NT2/D1 (cell line): ENCODE results near the gene UBLCP1.

Experiments used
- DNase-seq: peaks from one replicate; pipeline ENCODE4 v3.0.0-alpha.2; 2011; ENCODE audit warnings: low read depth, low spot score
- H3K27me3 ChIP-seq: 2 replicates; pipeline ENCODE4 v1.6.0; 2011; ENCODE audit warnings: mild to moderate bottlenecking; ENCODE audit not compliant: insufficient read length, insufficient read depth
- H3K36me3 ChIP-seq: 2 replicates; pipeline ENCODE4 v1.6.1; 2011; ENCODE audit warnings: mild to moderate bottlenecking, low read length, mixed read lengths; ENCODE audit not compliant: insufficient read depth, insufficient read length
- H3K4me1 ChIP-seq: 2 replicates; pipeline ENCODE4 v1.5.1; 2011; ENCODE audit not compliant: insufficient read depth, insufficient read length
- H3K4me3 ChIP-seq: 2 replicates; pipeline ENCODE4 v1.5.1; 2011; ENCODE audit warnings: low read depth; ENCODE audit not compliant: insufficient read length
- H3K9ac ChIP-seq: 2 replicates; pipeline ENCODE4 v1.6.0; 2011; ENCODE audit warnings: low read depth; ENCODE audit not compliant: insufficient read length
- H3K9me3 ChIP-seq: 2 replicates; pipeline ENCODE4 v1.5.1; 2011; ENCODE audit warnings: mild to moderate bottlenecking, low read length; ENCODE audit not compliant: insufficient read depth
- SUZ12 ChIP-seq: IDR thresholded peaks from 2 replicates; pipeline ENCODE4 v1.6.1; 2011; ENCODE audit not compliant: insufficient read length, insufficient read depth; ENCODE audit errors: extremely low read depth
- YY1 ChIP-seq: IDR thresholded peaks from 2 replicates; pipeline ENCODE4 v1.6.1; 2011; ENCODE audit not compliant: insufficient read length, insufficient read depth
- ZNF274 ChIP-seq: IDR thresholded peaks from 2 replicates; pipeline ENCODE4 v1.6.1; 2011; ENCODE audit warnings: mild to moderate bottlenecking, low read depth, low read length

Gene UBLCP1

GRCh38 chr5:159262859-159263568 is at the start of gene UBLCP1:
TSS of gene UBLCP1 (plus strand) at chr5:159263290. CDS start at chr5:159268916, 5,626 bp downstream.
- TF ChIP-seq SUZ12 (no peak), YY1 (peak; percentile 23), ZNF274 (no peak)
- no peaks in the 10 kb centered on the region for H3K27me3 ChIP-seq
- peak within 1 kb of the TSS; percentile 99 for H3K4me3 ChIP-seq
- H3K9ac ChIP-seq, result peak within 1 kb of the TSS; percentile 93
- peaks cover 21% of the 10 kb centered on the region for H3K9me3 ChIP-seq
- H3K36me3 ChIP-seq, result peaks cover 2% of the 10 kb centered on the region
- no peaks in the 10 kb centered on the region for H3K4me1 ChIP-seq
- DNase-seq, result peak; percentile 61

- no peaks in the 10 kb centered on the region for H3K9me3 ChIP-seq
- no peak overlapping the region for H3K9ac ChIP-seq
- TF ChIP-seq YY1 (no peak), SUZ12 (no peak), ZNF274 (no peak)
- no peaks in the 10 kb centered on the region for H3K4me1 ChIP-seq
- H3K36me3 ChIP-seq, result no peaks in the 10 kb centered on the region
- H3K27me3 ChIP-seq, result no peaks in the 10 kb centered on the region
- no peak for DNase-seq
- H3K4me3 ChIP-seq, result no peak overlapping the region
Measured at GRCh38 chr5:159214486-159215271, 48.4 kb upstream of the UBLCP1 start.

GRCh38 chr5:159215886-159216285 is 47.2 kb upstream of the UBLCP1 start:
- H3K4me3 ChIP-seq, result no peak overlapping the region
- H3K9me3 ChIP-seq, result no peaks in the 10 kb centered on the region
- no peaks in the 10 kb centered on the region for H3K27me3 ChIP-seq
- no peak overlapping the region for H3K9ac ChIP-seq
- no peaks in the 10 kb centered on the region for H3K36me3 ChIP-seq
- no peak for TF ChIP-seq YY1
- no peak for TF ChIP-seq SUZ12
- no peak for TF ChIP-seq ZNF274
- no peak for DNase-seq
- no peaks in the 10 kb centered on the region for H3K4me1 ChIP-seq

- TF ChIP-seq YY1, result no peak
- no peak for TF ChIP-seq SUZ12
- no peak for TF ChIP-seq ZNF274
- no peaks in the 10 kb centered on the region for H3K36me3 ChIP-seq
- DNase-seq, result no peak
- H3K4me1 ChIP-seq, result no peaks in the 10 kb centered on the region
- no peak overlapping the region for H3K4me3 ChIP-seq
- H3K9ac ChIP-seq, result no peak overlapping the region
- H3K27me3 ChIP-seq, result no peaks in the 10 kb centered on the region
- no peaks in the 10 kb centered on the region for H3K9me3 ChIP-seq
Measured at GRCh38 chr5:159216454-159216853, 46.6 kb upstream of the UBLCP1 start.

GRCh38 chr5:159217236-159217635 is 45.9 kb upstream of the UBLCP1 start:
- Histone ChIP-seq H3K4me3 (no peak overlapping the region), H3K36me3 (no peaks in the 10 kb centered on the region), H3K27me3 (no peaks in the 10 kb centered on the region), H3K4me1 (no peaks in the 10 kb centered on the region), H3K9me3 (no peaks in the 10 kb centered on the region), H3K9ac (no peak overlapping the region)
- no peak for DNase-seq
- TF ChIP-seq ZNF274 (no peak), YY1 (no peak), SUZ12 (no peak)

- Histone ChIP-seq H3K4me1 (no peaks in the 10 kb centered on the region), H3K4me3 (no peak overlapping the region), H3K36me3 (no peaks in the 10 kb centered on the region), H3K27me3 (no peaks in the 10 kb centered on the region), H3K9me3 (no peaks in the 10 kb centered on the region), H3K9ac (no peak overlapping the region)
- no peak for DNase-seq
- no peak for TF ChIP-seq SUZ12
Measured at GRCh38 chr5:159218595-159219023, 44.5 kb upstream of the UBLCP1 start.

- H3K36me3 ChIP-seq, result no peaks in the 10 kb centered on the region
- no peaks in the 10 kb centered on the region for H3K9me3 ChIP-seq
- H3K4me1 ChIP-seq, result no peaks in the 10 kb centered on the region
- H3K9ac ChIP-seq, result no peak overlapping the region
- H3K27me3 ChIP-seq, result no peaks in the 10 kb centered on the region
- no peak overlapping the region for H3K4me3 ChIP-seq
- DNase-seq, result no peak
- TF ChIP-seq YY1, result no peak
- TF ChIP-seq SUZ12, result no peak
Measured at GRCh38 chr5:159220206-159220605, 42.9 kb upstream of the UBLCP1 start.
